Nucleus accumbens (tissue), 56 donors: ENCODE results near the gene CXCL16.
A peak's percentile ranks its signal among the peaks of the same experiment; 100 is the strongest.

Experiments used
- DNase-seq, 56 donors: peaks; one replicate each; lab custom pipeline; 2025; lab: John Stamatoyannopoulos, UW

The CXCL16 gene

DNA sequence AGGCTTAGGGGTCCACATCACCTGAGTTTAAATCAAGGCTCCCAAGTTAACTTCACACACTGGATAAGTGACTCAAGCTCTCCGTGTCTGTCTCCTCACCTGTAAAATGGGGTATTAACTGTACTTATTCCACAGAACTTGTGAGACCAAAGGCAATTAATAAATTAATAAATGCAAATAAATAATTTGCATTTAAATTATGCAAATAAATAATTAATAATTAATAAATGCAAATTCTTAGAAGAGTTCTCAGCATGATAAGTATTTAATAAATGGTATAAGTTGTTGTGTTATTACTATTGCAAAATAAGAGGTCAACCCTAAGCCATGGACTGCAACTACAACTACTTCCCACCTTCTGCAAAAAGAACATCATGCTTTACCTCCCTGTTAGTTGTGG, 13.7 kb upstream of the CXCL16 start:
- DNase-seq: no peak

- DNase-seq: no peak
These were observed 12.2 kb upstream of the CXCL16 start for GRCh38 chr17:4751932-4752331.

GRCh38 chr17:4750606-4751005, 10.9 kb upstream of the CXCL16 start:
- DNase-seq: no peak

DNA sequence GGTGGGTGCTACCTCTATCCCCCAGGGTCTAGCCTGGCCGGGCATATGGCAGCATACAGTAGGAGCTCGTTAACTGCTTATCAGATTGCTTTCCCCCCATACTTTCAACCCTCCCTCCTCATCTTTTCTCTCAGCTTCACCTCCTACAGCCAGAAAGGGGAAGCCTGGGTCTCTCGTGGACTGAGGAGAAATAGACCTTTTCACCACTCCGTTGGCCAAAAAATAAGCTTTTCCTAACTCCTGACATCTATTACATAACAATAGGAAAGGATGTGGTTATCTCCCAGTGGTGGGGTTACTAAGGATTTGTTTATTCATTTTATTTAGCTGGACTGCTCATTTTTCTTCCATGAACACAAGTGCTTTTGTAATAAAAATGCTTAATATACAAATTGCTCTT, 9.0 kb upstream of the CXCL16 start:
- no peak for DNase-seq

GRCh38 chr17:4747847-4748246, 8.1 kb upstream of the CXCL16 start:
- peak in 3 of 56 donors; percentile 14 for DNase-seq

GRCh38 chr17:4744999-4745969, 5.6 kb upstream of the CXCL16 start:
- no peak for DNase-seq

GRCh38 chr17:4743898-4744297, 4.2 kb upstream of the CXCL16 start:
- no peak for DNase-seq

- DNase-seq: no peak
These were observed 3.5 kb upstream of the CXCL16 start for GRCh38 chr17:4743216-4743615.

DNA sequence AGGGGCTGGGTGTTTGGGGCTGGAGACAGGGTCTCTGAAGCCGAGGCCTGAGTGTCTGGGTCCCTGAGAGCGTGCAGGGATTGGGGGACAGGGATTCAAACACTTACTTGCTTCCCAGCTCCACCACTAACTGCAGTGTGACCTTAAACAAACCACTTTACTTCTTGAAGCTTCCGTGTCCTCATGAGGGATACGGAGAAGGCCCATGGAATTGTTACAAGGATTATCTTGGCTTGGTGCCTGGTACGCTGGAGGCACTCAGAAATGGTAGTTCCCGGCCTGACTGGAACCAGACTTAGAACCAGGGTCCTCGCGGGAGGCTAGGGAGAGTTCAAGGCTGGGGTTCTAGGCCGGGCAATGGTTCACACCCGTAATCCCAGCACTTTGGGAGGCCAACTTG, 2.9 kb upstream of the CXCL16 start:
- DNase-seq: no peak

DNA sequence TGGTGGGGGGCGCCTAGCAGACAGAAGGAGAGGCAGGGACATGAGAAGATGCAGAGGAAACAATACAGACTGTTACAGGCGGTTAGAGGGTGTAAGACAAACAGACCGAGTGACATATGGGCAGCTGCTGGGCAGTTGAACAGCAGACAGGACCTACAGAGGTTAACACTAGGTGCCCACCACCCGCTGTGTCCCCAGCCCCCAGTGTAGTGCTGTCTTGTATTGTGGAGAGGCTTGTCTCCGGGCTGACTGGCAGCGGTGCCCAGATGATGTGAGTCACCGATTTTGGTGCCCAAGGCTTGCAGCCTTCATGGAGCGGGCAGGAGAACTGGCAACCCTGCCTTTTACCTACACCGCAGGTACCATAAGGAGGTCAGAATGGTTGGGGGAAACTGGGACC, 2.4 kb upstream of the CXCL16 start:
- no peak for DNase-seq

DNA sequence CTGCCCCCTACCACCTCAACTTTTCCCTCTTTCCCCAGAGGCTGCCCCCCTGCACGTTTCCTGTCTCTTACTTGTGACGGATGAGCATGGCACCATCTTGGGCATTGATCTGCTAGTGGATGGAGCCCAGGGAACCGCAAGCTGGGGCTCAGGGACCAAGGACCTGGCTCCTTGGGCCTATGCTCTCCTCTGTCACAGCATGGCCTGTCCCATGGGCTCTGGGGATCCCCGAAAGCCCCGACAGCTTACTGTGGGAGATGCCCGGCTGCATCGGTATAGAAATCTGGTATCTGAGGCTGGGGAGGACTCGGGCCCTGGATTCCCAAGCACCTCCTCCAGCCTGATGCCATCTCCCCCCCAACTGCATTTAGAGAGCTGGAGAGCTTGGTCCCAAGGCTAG, 1.8 kb upstream of the CXCL16 start:
- DNase-seq: no peak

- no peak for DNase-seq
These were observed 856 bp upstream of the CXCL16 start for GRCh38 chr17:4740584-4740983.

DNA sequence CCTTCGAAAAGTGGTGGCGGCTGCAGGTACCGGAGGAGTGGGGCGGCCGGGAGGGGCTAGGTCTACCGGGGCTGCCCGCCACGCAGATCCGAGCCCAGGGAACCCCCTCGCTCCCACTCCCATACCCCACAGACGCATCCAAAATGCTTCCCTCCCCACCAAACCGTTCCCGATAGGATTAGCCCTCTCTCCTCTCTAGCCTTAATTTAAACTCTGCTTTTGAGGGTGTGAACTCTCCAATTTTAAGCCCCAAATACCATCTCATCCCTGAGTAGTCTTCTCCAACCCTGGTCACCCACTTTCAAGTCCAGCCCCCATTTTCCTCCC, 260 bp upstream of the CXCL16 start:
- DNase-seq: no peak

- DNase-seq: no peak
These were observed 1.3 kb downstream of the CXCL16 start for GRCh38 chr17:4738136-4739121.

DNA sequence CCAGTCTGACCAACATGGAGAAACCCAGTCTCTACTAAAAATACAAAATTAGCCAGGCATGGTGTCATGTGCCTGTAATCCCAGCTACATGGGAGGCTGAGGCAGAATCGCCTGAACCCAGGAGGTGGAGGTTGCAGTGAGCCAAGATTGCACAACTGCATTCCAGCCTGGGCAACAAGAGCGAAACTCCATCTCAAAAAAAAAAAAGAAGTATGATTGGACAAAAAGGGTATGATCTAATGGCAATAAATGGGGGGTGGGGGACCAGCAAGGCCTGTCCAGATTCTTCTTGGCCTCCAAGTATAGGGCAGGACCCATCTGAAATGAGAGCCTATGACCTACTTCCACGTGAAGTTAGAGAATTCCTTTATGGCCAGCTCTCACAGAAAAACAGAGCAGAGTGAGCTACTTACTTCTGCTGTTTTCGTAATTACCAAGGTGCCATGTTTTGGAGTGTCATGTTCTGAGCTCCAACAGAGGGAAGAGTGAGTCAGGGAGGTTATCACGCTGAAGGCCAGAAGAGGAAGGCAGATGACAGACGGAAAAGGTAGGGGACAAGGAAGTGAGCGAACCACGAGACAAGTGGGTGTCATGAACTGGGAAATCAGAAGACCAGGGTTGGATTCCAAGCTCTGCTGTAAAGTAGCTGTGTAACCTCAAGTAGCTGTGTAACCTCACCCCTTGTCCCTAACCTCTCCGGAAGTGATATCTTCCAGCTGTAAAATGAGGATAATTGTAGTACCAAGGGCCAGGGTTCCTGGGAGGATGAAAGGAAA, 3.7 kb downstream of the CXCL16 start:
- peak in 4 of 56 donors; percentile 4 to 33 (median 14) for DNase-seq

DNA sequence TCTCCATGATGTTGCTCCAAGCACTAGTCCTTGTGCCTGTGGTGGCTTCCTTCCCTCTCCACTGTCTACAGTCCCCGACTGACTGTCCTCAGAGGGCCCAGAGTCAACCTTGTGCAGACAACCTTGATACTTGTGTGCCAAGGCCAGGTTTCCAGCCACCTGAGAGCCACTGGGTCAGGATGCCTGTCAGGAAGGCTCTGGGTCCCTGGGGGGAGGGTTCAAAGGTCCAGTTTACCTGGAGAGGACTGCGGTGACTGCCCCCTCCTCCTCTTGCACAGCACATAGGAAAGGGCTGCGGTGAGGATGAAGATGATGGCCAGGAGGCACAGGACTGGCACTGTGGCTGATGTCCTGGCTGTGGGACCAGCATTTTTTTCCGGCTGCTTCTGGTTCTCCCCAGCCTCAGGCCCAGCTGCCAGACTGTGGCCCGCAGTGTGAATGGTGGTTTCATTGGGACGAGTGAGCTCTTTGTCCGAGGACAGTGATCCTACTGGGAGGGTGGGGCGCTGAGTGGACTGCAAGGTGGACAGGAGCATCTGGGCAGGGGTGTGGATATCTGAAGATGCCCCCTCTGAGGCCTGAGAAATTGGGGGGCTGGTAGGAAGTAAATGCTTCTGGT, 4.8 kb downstream of the CXCL16 start:
- DNase-seq: no peak

- peak in 1 of 56 donors; percentile 14 for DNase-seq
These were observed 6.6 kb downstream of the CXCL16 start for GRCh38 chr17:4733073-4733531.

GRCh38 chr17:4728124-4728523, 11.6 kb downstream of the CXCL16 start:
- no peak for DNase-seq

DNA sequence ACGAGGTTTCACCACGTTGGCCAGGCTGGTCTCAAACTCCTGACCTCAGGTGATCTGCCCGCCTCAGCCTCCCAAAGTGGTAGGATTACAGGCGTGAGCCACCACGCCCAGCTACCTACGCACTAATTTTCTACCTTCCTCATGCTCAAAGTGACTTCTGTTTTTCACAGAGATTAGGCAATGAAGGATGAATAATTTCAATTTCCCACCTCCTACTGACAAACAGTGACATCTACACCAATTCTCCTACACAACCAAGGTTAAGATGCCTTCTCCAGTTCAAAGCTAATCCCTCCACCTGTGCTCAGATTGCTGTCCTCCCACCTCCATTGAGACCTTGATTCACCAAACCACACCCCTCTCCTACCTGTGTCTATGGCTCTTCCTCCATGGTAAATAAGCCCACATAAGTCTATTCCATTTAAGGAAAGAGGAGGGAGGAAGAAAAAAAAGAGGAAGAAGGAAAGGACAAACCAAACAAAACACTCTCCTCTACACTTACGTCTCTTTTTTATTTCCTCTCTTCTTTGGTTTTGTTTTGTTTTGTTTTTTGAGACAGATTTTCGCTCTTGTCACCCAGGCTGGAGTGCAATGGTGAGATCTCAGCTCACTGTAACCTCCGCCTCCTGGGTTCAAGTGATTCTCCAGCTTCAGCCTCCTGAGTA, 13.9 kb downstream of the CXCL16 start:
- DNase-seq: peak in 1 of 56 donors; percentile 15
